ENCODE data around the gene DCST2.

The DCST2 gene

DNA sequence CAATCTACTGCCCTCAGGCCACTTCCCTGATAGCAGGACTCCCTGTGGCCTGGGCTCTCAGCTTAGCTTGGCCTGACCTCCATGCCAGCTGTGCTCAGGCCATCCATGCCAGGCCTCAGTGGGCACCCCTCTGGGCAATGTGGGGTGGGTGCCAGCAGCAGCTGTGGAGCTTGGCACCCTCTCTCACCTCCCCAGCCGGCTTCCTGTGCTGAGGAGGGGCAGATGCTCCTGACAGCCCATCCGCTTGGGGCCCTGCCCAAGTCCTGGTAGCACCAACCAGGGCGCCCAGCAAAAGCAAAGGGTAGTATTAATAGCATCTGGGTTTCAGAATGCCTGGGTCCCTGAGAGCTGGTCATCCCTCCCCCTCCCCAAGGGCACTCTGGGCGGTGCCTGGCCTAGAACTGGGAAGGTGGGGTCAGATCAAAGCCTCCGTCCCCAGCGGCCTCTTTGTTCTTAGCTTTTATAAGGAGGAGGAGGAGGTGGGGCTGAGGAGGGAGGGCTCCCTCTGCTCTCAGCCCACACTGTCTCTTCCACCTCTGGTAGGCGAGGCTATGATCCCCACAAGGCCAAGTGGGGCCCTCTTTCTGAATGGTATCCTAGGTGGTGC lies 36.1 kb upstream of the DCST2 start:
- DNase-seq (ENCODE audit: low read depth), result no peak

- DNase-seq (ENCODE audit: low read depth), result no peak
Measured at GRCh38 chr1:155068599-155068998, 35.0 kb upstream of the DCST2 start.

GRCh38 chr1:155066777-155067176 lies 33.2 kb upstream of the DCST2 start:
- no peak for DNase-seq (ENCODE audit: low read depth)

- no peak for DNase-seq (ENCODE audit: low read depth)
Measured at GRCh38 chr1:155064832-155065429, 31.4 kb upstream of the DCST2 start.

- no peak for DNase-seq (ENCODE audit: low read depth)
Measured at GRCh38 chr1:155064111-155064831, 30.7 kb upstream of the DCST2 start.

- peak; percentile 67 for DNase-seq (ENCODE audit: low read depth)
Measured at GRCh38 chr1:155063550-155064110, 30.0 kb upstream of the DCST2 start, which contains the start of gene EFNA4. Gene EFNA4 (plus strand): TSS chr1:155063740. CDS start chr1:155063824, 84 bp downstream.

DNA sequence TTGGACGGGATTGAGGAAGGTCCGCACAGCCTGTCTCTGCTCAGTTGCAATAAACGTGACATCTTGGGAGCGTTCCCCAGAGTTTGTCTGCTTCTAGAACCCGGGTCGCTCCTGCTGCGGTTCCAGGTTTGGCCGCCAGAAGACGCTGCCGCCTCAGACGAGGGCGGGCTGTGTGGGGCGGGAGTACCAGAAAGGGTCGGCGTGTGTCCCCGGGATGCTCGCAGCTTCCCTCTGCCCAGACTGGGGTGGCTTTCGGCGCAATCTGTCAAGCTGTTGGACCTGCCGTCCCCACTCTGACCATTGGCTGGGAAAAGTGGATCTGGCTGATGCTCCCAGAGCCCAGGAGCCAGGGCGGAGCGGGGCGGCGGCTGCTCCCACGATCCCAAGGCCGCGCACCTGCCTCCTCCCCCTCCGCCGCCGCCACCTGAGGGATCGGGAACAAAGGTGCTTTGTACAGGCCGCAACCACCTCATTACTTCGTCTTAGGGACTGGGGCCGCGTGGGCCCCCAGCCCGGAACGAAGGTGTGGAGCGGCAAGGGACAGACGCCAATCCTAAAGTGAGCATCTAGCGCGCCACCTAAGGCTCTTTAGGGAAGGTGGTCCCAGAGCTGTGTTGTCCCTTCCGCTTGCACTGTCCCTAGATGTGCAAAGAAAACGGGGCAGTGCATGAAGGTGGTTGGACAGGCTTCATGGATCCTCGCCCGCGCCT lies 29.3 kb upstream of the DCST2 start:
- no peak for DNase-seq (ENCODE audit: low read depth)

GRCh38 chr1:155062151-155062686 lies 28.6 kb upstream of the DCST2 start:
- DNase-seq (ENCODE audit: low read depth), result no peak

GRCh38 chr1:155061381-155062150 lies 28.0 kb upstream of the DCST2 start:
- peak; percentile 95 for DNase-seq (ENCODE audit: low read depth)

DNA sequence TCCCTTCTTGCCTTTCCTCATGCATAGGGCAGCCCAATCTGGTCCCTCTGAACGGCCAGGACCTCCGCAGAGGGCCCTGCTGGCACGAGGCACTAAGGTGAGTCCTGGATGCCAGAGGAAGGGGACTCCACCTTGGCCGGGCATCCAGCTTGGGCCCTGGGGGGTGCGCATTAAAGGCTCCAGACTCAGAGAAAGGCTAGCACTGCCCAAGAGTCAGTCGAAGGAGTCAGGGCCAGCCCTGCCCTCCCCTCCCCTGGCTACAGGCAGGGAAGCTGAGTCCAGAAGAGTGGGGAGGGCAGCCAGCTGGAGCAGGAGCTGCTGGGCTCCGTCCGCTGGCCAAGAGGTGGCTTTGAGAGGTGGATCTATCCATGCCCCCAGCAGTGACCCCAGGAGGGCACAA lies 27.2 kb upstream of the DCST2 start:
- DNase-seq (ENCODE audit: low read depth), result no peak

DNA sequence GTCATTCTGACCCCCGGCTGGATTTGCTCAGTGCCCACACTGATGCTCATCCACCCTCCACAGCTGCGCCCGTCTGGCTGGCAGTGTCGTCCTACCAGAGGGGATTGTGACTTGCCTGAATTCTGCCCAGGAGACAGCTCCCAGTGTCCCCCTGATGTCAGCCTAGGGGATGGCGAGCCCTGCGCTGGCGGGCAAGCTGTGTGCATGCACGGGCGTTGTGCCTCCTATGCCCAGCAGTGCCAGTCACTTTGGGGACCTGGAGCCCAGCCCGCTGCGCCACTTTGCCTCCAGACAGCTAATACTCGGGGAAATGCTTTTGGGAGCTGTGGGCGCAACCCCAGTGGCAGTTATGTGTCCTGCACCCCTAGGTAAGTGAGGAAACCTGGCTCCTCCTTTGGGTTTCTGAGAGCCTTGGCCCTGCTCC lies 24.2 kb upstream of the DCST2 start:
- no peak for DNase-seq (ENCODE audit: low read depth)

DNA sequence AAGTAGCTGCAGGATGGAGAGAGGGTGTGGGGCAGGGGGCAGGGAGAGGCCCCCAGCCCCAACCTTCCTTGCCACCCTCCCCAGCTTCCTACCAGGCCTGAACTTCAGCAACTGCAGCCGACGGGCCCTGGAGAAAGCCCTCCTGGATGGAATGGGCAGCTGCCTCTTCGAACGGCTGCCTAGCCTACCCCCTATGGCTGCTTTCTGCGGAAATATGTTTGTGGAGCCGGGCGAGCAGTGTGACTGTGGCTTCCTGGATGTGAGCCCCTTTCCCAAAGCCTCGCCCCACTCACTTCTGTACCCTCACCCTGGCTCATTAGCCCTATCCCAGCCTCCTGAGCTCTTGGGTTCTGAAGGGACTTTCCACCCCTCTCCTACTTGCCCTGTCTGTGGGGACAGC lies 23.5 kb upstream of the DCST2 start:
- no peak for DNase-seq (ENCODE audit: low read depth)

GRCh38 chr1:155053531-155054105 lies 20.0 kb upstream of the DCST2 start:
- DNase-seq (ENCODE audit: low read depth), result no peak

- no peak for DNase-seq (ENCODE audit: low read depth)
Measured at GRCh38 chr1:155052439-155053395, 19.1 kb upstream of the DCST2 start.

DNA sequence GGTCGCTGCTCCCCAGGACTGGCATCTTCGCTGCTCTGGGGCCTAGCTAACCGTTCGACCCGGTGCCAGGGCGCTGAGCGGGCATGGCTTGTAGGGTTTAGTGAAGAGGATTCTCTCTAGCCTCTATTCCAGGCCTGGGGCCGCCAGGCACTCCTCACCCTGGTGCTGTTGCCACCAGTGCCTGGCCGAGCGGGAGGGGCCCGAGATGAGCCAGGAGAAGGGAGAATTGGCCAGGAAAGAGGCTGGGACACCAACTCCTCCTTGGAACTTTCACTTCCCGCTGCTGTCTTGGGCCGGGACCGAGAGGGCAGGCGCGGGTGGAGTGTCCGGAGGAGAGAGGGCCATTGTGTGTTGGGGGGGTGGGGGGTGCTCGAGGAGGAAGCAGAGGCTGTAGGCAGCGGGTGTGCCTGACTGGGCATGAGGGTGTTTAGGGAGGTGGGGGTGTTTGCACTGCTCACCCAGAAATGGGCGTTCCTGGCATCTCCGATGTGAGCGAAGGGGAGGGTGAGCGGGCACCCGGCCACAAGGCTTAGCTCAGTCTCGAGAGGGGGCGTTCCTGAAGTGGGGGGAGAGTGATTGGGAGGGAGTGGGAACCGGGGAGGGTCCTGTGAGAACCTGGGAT lies 18.3 kb upstream of the DCST2 start:
- DNase-seq (ENCODE audit: low read depth), result no peak

GRCh38 chr1:155051342-155051776 lies 17.8 kb upstream of the DCST2 start:
- DNase-seq (ENCODE audit: low read depth), result no peak

DNA sequence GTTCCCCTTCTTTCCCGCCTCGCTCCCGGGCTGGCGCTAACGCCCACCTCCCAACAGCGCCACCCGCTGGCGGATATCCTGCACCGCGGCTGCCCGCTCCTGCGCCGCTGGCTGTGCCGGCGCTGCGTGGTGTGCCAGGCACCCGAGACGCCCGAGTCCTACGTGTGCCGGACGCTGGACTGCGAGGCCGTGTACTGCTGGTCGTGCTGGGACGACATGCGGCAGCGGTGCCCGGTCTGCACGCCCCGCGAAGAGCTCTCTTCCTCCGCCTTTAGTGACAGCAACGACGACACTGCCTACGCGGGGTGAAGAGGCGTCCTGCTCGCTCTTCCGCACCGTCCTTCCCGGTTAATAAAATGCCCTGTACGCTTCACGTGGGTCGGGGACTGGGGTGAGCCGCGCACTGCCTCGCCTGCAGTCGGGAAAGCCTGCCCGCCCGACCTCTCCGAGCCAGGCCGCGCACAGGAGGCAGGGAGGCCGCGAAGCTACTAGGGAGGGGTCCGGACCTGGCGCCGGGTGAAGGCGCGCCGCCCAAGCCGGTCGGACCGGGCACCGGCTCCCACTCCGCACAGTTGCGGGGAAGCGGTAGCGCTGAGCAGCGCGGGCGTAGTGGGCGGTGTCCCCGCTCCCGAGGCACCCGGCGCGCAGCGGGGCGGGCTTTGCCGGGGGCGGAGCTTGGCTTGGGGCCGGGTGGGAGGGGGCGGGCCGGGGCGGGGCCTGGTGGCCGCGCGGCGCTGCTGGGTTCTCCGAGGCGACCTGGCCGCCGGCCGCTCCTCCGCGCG lies 17.2 kb upstream of the DCST2 start, which contains the start of gene ADAM15:
Gene ADAM15, plus strand, starts transcription at position 757 of the 782 bp plus-strand sequence. CDS start 71 bp downstream, outside the sequence.
- DNase-seq (ENCODE audit: low read depth), result peak; percentile 60

All from activated gamma-delta T cell treated with anti-CD3 and anti-CD28 coated beads, Interleukin-2, amount 50 U/mL, for 16 hours (primary cell).